ENCODE results near the gene PUM1. TPM values are rescaled to one million over a fixed set of nuclear protein-coding genes. Genes with fewer than 3 reads are reported as not detected.

The PUM1 gene
- total and polyA plus RNA-seq, 2 donors (not counting 3 experiments of a cell fraction or from before 2014, with no cell fraction given), result 94.7 to 124 TPM

DNA sequence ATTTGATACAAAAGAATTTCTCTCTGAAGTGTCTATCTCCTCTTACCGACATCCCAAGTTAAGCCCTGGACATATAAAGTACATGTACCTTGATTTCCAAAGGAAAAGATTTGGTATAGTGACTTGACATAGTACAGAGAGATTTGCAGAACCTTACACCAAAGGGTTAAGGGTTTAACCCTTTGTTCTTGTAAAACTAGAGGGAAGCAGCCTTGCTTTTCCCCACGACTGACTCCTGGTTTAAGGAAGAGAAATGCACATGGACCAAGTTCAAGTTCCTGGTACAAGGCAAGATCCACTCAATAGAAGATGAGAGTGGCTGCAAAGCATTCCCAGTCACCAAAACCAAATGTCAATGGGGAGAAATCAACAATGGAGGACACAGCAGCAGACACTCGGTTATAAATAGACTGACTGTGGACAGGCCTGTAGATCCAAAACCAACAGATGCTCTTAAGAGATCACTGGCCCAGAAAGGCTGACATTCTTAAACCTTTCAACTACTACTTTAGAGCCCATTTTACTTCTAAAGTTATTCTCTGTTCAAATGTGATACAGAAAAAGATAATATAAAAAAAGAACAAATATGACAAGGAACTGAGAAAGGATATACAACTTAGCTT lies 69.4 kb downstream of the PUM1 start:
- dilution Hi-C loops (cut with MboI; ENCODE audit: extremely low pct_ligation_motif_present, low sequenced_read_pairs), result no loop called here
- ChIA-PET POLR2A (no interaction called here), CTCF (interaction anchor here (1.6 kb wide), 1 partner anchor 20 kb away, joined by 5 read pairs; no protein-coding TSS in a partner anchor)

More for the DNA sequence above, 69.4 kb downstream of the PUM1 start:
- DNase-seq (ENCODE audit: low read depth, low spot score) (no peak), FAIRE-seq (no peak)
- no peak overlapping the region for H2AFZ ChIP-seq (ENCODE audit: low read depth, low read length)
- no peak overlapping the region for H3K4me3 ChIP-seq (replicated peaks in 1 of 3; ENCODE audit: insufficient read depth in 1 of 3, low read depth in 1 of 3, low read length in 3 of 3)
- H3K9me3 ChIP-seq (replicated peaks; ENCODE audit: control insufficient read depth, insufficient read depth, low read length), result no peaks in the 10 kb centered on the region
- intact Hi-C loops (cut with micrococcal nuclease), result no loop called here
- peaks cover 91% of the 10 kb centered on the region for H3K79me2 ChIP-seq (ENCODE audit: control insufficient read depth, insufficient read depth, low read length)
- H3K4me2 ChIP-seq (ENCODE audit: insufficient read depth, low read length), result no peak overlapping the region
- peaks cover 17% of the 10 kb centered on the region for H4K20me1 ChIP-seq (replicated peaks; ENCODE audit: control insufficient read depth, extremely low read depth, insufficient read depth, low read length)
- H3K27me3 ChIP-seq (ENCODE audit: control insufficient read depth in 2 of 2, insufficient read depth in 2 of 2, low read length in 2 of 2), result no peaks in the 10 kb centered on the region
- H3K9ac ChIP-seq (replicated peaks; ENCODE audit: extremely low read depth, insufficient read depth, low read length), result no peak overlapping the region
- TF ChIP-seq MYC (IDR thresholded peaks at IDR 0.05; ENCODE audit: low read depth, low read length), result no peak
- TF ChIP-seq, protein P1, sequence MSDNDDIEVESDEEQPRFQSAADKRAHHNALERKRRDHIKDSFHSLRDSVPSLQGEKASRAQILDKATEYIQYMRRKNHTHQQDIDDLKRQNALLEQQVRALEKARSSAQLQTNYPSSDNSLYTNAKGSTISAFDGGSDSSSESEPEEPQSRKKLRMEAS (IDR thresholded peaks at IDR 0.05; ENCODE audit: insufficient read depth, insufficient read length), result no peak
- TF ChIP-seq EZH2 (IDR thresholded peaks at IDR 0.05; ENCODE audit: borderline replicate concordance, low read depth, low read length, severe bottlenecking), result no peak
- no peak for TF ChIP-seq GATA2 (IDR thresholded peaks at IDR 0.05; ENCODE audit: insufficient read depth, insufficient read length, low read depth, low read length)
- TF ChIP-seq POLR2A (IDR thresholded peaks at IDR 0.05; ENCODE audit: low read depth, low read length), result no peak
- TF ChIP-seq JUN (IDR thresholded peaks at IDR 0.05; ENCODE audit: borderline replicate concordance, insufficient read depth, insufficient read length, low read depth), result no peak
- no peak for TF ChIP-seq FOS (IDR thresholded peaks at IDR 0.05; ENCODE audit: borderline replicate concordance, insufficient read depth, low read length)
- TF ChIP-seq POLR2AphosphoS5 (IDR thresholded peaks at IDR 0.05; ENCODE audit: insufficient read depth, low read depth, low read length), result no peak
- no peak for TF ChIP-seq CTCF (IDR thresholded peaks at IDR 0.05; ENCODE audit: extremely low read depth in 1 of 2, insufficient read depth in 1 of 2, low read depth in 1 of 2, low read length in 2 of 2)
- no TSS peak for BruUV-seq (replicated peaks)
- H3K9me1 ChIP-seq (replicated peaks; ENCODE audit: control insufficient read depth, extremely low read depth, insufficient read depth, low read length), result no peaks in the 10 kb centered on the region
- H3K36me3 ChIP-seq (ENCODE audit: control insufficient read depth in 2 of 2, extremely low read depth in 1 of 2, insufficient read depth in 2 of 2, low read length in 2 of 2), result peaks cover 10 to 11% of the 10 kb centered on the region in 2 experiments
- H3K27ac ChIP-seq (ENCODE audit: insufficient read depth, low read depth, low read length), result no peak overlapping the region
- no peaks in the 10 kb centered on the region for H3K4me1 ChIP-seq (ENCODE audit: control insufficient read depth, extremely low read depth, insufficient read depth, low read length)
